Measurements from ENCODE around the gene PPP2R1B. TPM values are rescaled to one million over a fixed set of nuclear protein-coding genes. Genes with fewer than 3 reads are reported as not detected.
A peak's percentile ranks its signal among the peaks of the same experiment; 100 is the strongest.

PPP2R1B gene
- total RNA-seq: 10 to 100 TPM; 24.7 to 41.5 TPM

DNA sequence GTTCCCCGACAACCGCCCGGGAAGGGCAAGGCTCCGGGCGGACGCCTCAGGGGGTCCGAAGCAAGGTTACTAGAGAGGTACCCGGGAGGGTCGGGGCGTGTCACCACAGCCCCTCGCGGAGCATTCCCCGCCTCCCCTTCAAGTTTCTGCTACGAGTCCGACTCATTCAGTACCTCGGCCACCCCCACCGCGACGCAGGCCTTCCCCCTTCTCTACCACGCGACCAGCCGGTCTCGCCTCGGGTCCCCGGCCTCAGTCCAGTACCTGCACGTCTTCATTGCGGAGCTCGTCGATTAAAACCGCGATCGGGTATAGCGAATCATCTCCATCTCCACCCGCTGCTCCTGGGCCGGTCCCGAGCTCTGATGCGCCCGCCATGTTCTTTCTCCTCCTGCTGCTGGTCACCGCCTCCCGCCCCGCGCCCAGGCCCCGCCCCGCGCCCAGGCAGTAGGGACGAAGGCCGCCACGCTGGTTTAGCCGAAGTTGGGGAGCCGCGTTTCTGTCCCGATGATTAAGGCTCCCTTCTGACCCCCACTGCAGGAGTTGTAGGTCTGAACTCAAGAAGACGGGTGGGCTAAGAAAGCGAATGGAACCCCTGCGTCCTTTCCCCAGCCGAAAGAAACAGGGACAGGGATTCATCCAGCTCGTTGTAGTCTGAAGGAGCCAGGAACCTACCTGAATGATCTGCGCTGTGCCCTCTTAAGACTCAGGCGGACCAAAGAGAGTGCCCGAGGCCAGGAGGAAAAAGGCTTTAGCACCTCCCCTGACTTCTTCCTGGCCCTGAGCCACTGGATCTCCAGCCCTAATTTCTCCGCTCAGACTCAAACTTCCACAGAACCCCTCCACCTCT, at the start of gene PPP2R1B:
Gene PPP2R1B (minus strand): TSS at position 406 of the 850 bp plus-strand sequence. CDS start 28 bp downstream, at position 378.
- 0% methylated on average over 4 to 61 of the region's 61 CpGs for WGBS, 2 donors
- intact Hi-C loops (cut with DNase I): no loop called here
- peak; percentile 94 for ATAC-seq

GRCh38 chr11:111815489-111815888, 49.3 kb upstream of the PPP2R1B start:
- no peak for TF ChIP-seq POLR2A (IDR thresholded peaks at IDR 0.05)
- TF ChIP-seq, protein P1, sequence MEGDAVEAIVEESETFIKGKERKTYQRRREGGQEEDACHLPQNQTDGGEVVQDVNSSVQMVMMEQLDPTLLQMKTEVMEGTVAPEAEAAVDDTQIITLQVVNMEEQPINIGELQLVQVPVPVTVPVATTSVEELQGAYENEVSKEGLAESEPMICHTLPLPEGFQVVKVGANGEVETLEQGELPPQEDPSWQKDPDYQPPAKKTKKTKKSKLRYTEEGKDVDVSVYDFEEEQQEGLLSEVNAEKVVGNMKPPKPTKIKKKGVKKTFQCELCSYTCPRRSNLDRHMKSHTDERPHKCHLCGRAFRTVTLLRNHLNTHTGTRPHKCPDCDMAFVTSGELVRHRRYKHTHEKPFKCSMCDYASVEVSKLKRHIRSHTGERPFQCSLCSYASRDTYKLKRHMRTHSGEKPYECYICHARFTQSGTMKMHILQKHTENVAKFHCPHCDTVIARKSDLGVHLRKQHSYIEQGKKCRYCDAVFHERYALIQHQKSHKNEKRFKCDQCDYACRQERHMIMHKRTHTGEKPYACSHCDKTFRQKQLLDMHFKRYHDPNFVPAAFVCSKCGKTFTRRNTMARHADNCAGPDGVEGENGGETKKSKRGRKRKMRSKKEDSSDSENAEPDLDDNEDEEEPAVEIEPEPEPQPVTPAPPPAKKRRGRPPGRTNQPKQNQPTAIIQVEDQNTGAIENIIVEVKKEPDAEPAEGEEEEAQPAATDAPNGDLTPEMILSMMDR (IDR thresholded peaks at IDR 0.05): no peak
- Histone ChIP-seq H3K27me3 (no peaks in the 10 kb centered on the region), H3K4me1 (peaks cover 14% of the 10 kb centered on the region), H3K4me3 (no peak overlapping the region), H3K27ac (no peak overlapping the region), H3K9me3 (no peaks in the 10 kb centered on the region), H3K36me3 (replicated peaks in 1 of 2; ENCODE audit: insufficient read depth in 1 of 2, low read depth in 2 of 2) (no peaks in the 10 kb centered on the region)
- intact Hi-C loops (cut with DNase I): no loop called here
- DNase-seq (no peak), ATAC-seq (no peak)
- 84 to 95% methylated on average over 1 of the region's 1 CpG for WGBS, 2 donors

More for the DNA sequence above, at the start of gene PPP2R1B:
- H3K27me3 ChIP-seq: no peaks in the 10 kb centered on the region
- H3K27ac ChIP-seq: peak within 1 kb of the TSS; percentile 83 to 97 (median 96)
- H3K9me3 ChIP-seq: no peaks in the 10 kb centered on the region
- TF ChIP-seq, protein P1 (IDR thresholded peaks at IDR 0.05): no peak
- TF ChIP-seq POLR2A (IDR thresholded peaks at IDR 0.05): peak; percentile 48 to 88 (median 80)
- peaks cover 0 to 4% of the 10 kb centered on the region in 2 donors for H3K36me3 ChIP-seq (replicated peaks in 1 of 2; ENCODE audit: insufficient read depth in 1 of 2, low read depth in 2 of 2)
- peaks cover 47% of the 10 kb centered on the region for H3K4me1 ChIP-seq
- peak; percentile 75 to 83 (median 82) for DNase-seq
- peak within 1 kb of the TSS; percentile 58 to 94 for H3K4me3 ChIP-seq

- no peaks in the 10 kb centered on the region for H3K27me3 ChIP-seq
- DNase-seq: no peak
- no peak for TF ChIP-seq POLR2A (IDR thresholded peaks at IDR 0.05)
- TF ChIP-seq, protein P1 (IDR thresholded peaks at IDR 0.05): no peak
- H3K36me3 ChIP-seq (replicated peaks in 1 of 2; ENCODE audit: insufficient read depth in 1 of 2, low read depth in 2 of 2): no peaks in the 10 kb centered on the region
- WGBS, 2 donors: 68 to 72% methylated on average over 8 of the region's 8 CpGs
- intact Hi-C loops (cut with DNase I): no loop called here
- peak overlapping the region in 1 of 4 donors; percentile 10 for H3K27ac ChIP-seq
- ATAC-seq: no peak
- no peak overlapping the region for H3K4me3 ChIP-seq
- H3K4me1 ChIP-seq: peaks cover 6% of the 10 kb centered on the region
- H3K9me3 ChIP-seq: no peaks in the 10 kb centered on the region
Measured at GRCh38 chr11:111814557-111815320, 48.5 kb upstream of the PPP2R1B start.

GRCh38 chr11:111814106-111814505, 47.9 kb upstream of the PPP2R1B start:
- Histone ChIP-seq H3K36me3 (replicated peaks in 1 of 2; ENCODE audit: insufficient read depth in 1 of 2, low read depth in 2 of 2) (no peaks in the 10 kb centered on the region), H3K4me1 (peaks cover under 1% of the 10 kb centered on the region), H3K27me3 (no peaks in the 10 kb centered on the region), H3K27ac (peak overlapping the region in 1 of 4 donors; percentile 10), H3K9me3 (no peaks in the 10 kb centered on the region), H3K4me3 (no peak overlapping the region)
- TF ChIP-seq, protein P1 (IDR thresholded peaks at IDR 0.05): no peak
- TF ChIP-seq POLR2A (IDR thresholded peaks at IDR 0.05): no peak
- DNase-seq: no peak
- intact Hi-C loops (cut with DNase I): no loop called here
- WGBS, 2 donors: 23 to 39% methylated on average over 1 of the region's 1 CpG
- ATAC-seq: no peak
